NCI-H748 (cell line): Measurements from ENCODE around the gene FAM13A.
"Not testable (repeated sequence)": the region's sequence is repeated elsewhere in the genome, so short reads cannot be mapped to it uniquely, and the experiment has no call there.

Experiments used
- DNase-seq: peaks from one replicate; lab custom pipeline; 2025; ENCODE audit not compliant: unreplicated experiment; lab: John Stamatoyannopoulos, UW

FAM13A gene

DNA sequence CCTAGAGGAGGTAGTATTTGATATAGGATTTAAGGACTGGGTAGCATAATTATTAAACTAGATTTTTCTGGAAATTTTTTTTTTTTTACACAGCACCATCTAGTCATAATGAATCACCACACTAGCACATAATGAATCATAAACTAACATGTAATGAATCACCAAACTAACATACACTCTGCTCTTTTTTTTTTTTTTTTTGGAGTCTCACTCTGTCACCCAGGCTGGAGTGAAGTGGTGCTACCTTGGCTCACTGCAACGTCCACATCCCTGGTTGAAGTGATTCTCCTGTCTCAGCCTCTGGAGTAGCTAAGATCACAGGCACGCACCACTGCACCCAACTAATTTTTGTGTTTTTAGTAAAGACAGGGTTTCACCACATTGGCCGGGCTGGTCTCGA, 92.5 kb downstream of the FAM13A start:
- peak; percentile 2 for DNase-seq

GRCh38 chr4:88963817-88964216, 93.2 kb downstream of the FAM13A start:
- peak; percentile 75 for DNase-seq

DNA sequence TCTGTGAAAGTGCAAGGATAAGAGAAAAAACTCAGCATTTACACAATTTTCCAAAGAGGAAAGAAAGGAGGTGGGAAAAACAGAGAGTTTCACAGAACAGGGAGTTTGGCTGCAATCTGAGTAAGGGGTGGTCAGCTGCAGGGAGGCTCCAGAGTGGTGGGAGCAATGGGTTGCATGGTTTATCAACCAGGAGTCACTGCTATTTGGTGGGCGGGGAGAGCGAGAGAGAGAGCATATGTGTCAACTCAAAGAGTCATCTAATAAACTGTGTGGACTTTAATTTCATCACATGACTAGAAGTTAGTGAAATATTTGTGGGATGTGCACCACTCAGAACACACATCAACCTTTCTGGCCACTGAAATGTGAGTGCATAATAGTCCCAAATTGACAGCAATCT, 94.6 kb downstream of the FAM13A start:
- no peak for DNase-seq

DNA sequence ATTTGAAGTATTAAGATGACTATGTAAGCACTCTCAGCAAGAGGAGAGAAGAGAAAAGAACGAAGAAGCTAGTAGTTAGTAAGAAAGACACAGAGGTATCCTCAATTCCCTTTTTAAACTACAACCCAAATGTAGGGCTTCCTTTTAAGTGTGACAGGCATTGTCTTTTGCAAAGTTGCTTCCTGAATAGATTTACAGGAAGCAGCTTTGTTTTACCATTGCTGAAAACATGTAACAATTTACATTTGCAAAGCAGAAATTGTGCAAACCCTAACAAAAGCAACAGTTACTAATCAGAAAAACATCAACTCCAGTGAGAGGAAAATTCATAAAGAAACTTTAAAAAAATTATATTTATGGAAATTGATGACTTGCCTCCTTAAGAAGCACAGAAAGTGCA, 96.4 kb downstream of the FAM13A start:
- no peak for DNase-seq

GRCh38 chr4:88958080-88958479, 98.9 kb downstream of the FAM13A start:
- no peak for DNase-seq

DNA sequence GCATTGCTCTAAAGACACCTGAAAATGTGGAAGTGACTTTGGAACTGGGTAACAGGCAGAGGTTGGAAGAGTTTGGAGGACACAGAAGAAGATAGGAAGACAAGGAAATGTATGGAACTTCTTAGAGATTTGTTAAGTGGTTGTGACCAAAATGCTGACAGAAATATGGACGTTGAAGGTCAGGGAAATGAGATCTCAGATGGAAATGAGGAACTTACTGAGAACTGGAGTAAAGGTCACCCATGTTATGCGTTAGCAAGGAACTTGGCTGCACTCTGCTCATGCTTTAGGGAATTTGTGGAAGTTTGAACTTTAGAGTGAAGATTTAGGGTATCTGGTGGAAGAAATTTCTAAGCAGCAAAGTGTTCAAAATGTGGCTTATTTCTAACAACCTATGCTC, 99.4 kb downstream of the FAM13A start:
- DNase-seq: no peak

GRCh38 chr4:88955580-88956380, 101.2 kb downstream of the FAM13A start:
- no peak for DNase-seq

- no peak for DNase-seq
Observed at GRCh38 chr4:88953400-88953799, 103.6 kb downstream of the FAM13A start.

DNA sequence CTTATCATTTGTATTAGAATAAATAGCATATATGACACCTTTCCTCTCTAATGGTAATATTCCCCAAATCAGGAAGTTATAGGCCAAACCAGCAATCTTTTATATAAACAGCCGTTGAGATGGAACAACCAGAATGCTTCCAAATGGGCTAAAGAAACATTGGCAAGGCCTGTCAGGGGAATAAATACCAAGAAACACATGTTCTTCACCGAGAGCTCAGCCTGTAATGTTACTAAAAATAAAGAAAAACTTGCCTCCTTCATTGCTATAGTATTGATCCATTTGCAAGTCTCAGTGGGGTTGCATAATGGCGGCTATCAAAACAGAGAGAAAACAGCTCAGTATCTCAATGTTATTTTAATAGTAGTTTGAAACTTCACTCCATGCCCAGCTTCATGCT, 104.9 kb downstream of the FAM13A start:
- no peak for DNase-seq

DNA sequence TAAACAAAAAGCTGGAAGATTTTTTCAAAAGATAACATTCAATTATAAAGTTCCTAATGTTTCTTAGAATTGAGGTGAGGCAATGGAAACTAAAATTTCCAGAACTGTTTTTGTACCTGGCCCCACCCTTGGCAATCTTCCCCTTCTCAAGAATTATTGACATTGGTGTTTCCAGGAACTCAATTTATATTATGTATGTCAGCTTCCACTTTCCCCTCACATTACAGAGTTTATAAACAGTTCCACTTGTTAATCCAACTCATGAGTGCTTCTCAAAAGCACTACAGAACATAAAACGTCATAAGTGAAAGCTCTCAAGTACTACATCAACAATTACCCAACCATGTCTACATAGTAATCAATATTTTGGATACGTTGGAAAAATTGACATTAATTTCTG, 107.4 kb downstream of the FAM13A start:
- peak; percentile 67 for DNase-seq

DNA sequence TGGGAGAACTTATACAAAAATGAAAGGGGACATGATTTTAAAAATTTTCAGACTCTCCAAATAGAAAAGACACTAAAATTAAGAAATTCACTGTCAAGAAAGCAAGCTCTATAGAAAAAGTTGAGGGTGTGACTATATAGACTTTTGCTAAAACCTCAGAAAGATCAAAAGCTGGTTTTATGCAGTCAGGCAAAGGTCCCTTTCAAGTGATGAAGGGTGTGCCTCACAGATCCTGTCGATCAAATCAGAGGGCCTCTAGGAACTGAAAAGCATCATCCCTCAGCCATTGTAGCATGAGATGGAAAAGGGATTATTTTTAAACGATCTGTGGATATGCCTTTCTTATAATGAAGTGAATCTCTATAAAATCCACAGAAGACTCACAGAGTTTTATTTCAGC, 116.5 kb downstream of the FAM13A start:
- DNase-seq: no peak

GRCh38 chr4:88939697-88940096, 117.3 kb downstream of the FAM13A start:
- no peak for DNase-seq

DNA sequence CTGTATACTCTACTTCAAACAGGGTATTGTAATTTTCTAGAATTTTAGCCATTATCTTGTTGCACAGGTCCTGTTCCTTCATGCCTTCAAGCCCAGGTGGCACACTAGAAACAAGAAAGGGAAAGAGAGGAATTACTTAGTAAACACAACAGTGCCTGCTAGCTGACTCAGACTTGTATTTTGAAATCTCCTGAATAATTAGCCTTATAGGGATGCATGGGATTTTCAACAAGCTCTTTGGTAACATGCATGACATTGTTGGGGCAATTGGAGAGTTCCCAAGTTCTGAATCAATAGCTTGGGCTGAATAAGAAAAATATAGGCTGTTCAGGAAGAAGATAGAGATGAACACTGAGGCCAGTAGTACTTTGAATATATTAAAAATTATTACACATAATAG, 118.8 kb downstream of the FAM13A start:
- DNase-seq: peak; percentile 1

GRCh38 chr4:88937081-88937480, 119.9 kb downstream of the FAM13A start:
- DNase-seq: no peak

GRCh38 chr4:88933414-88934160, 123.4 kb downstream of the FAM13A start:
- no peak for DNase-seq

DNA sequence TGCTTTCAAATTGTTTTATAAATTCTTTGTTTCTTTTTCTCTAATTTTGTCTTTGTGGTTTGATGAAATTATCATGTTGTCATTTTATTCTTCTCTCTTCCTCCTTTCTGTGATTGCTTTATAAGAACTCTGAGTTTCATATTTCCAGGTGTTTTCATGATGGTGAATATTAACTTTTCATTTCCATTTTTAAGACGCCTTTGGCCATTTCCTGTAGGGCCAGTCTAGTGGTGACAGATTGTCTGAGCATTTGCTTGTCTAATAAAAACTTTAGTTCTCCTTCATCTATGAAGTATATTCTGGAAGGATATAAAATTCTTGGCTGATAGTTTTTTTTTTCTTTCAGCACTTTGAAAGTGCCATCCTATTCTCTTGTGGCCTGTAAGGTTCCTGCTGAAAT, 128.1 kb downstream of the FAM13A start:
- DNase-seq: no peak

DNA sequence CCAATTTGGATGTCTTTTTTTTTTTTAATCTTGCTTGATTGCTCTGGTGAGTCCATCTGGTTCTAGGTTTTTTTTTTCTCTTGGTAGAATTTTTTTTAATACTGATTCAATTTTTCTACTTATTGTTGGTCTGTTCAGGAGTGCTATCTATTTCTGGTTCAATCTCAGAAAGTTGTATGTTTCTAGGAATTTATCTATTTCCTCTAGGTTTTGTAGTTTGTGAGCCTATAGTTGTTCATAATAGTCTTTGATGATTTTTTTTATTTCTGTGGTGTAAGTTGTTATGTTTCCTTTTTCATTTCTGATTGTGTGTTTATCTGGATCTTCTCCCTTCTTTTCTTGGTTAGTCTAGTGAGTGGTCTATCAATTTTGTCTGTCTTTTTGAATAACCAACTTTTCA, 129.6 kb downstream of the FAM13A start:
- DNase-seq: no peak

DNA sequence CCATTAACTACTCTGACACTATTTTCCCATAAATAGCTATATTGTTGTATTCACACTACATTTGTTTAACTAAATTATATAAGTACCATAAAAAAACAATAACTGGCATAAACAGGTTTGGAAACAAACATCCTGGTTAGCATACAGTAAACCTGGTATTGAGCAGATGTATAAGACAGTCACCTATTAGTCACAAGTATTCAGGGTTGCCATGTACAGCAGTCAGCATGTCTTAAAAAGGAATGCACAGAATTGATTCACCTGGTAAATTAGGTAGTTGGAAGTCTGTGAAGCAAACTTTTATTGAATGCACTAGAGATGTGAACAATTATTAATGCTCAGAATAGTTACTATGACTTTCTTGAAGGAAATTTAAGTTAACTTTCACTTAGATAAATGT, 137.9 kb downstream of the FAM13A start:
- no peak for DNase-seq

GRCh38 chr4:88913181-88913580, 143.8 kb downstream of the FAM13A start:
- not testable (repeated sequence) for DNase-seq

DNA sequence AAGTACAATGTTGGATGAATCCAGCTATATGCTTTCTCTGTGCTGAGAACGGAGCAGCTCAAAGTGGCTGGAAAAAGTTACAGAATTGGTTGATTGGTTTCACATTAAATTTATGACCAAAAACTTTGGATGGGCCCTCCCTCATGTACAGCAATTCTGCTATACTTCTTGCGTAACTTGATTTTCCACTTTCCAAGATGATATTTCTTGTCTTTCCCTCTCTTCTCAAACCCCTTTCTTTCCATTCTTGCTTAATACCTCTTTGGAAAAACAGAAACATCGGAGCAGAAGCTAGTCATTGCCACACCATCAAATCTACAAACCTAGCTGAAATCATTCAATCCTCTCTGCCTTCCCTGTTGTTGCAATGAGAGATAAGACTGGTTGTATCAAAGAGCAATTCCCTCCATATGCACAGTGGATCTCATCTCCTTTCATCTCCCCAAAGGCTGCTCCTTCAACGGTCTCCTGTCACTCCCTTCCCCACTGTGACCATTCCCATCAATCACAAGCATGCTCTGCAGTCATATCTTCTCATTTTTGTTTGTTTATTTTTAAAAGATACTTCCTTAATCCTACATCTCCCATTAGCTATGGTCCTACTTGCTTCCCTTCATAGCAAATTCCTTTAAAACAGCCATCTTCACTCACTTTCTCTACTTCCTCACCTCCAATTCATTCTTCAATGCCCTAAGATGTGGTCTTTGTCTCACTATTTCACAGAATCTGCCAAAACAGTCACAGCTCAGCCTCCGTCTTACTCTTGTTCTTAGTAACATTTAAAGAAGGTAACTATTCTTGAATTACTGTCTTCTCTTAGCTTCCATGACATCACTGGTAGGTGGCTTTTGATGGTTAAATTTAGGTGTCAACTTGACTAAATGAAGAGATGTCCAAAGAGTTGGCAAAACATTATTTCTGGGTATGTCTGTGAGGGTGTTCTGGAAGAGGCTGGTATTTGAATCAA, 145.5 kb downstream of the FAM13A start:
- DNase-seq: no peak

GRCh38 chr4:88910101-88910500, 146.9 kb downstream of the FAM13A start:
- no peak for DNase-seq
